IPS-18c (cell line): Measurements from ENCODE around the gene FN1.

Experiments
- H3K4me3 ChIP-seq: 2 replicates; pipeline ENCODE4 v1.7.0; 2013; ENCODE audit warnings: low read depth, mild to moderate bottlenecking, low read length, moderate library complexity; ENCODE audit not compliant: insufficient read depth
- H3K9me3 ChIP-seq: one replicate; pipeline ENCODE4 v1.6.1; 2013; ENCODE audit warnings: mild to moderate bottlenecking, low read length, moderate library complexity; ENCODE audit not compliant: control insufficient read depth, insufficient read depth

FN1 gene

GRCh38 chr2:215435870-215436704, at the start of gene FN1:
TSS of gene FN1 (minus strand) at chr2:215436068. CDS start at chr2:215435802, 266 bp downstream.
- H3K4me3 ChIP-seq, result peak within 1 kb of the TSS; percentile 80
- no peaks in the 10 kb centered on the region for H3K9me3 ChIP-seq

DNA sequence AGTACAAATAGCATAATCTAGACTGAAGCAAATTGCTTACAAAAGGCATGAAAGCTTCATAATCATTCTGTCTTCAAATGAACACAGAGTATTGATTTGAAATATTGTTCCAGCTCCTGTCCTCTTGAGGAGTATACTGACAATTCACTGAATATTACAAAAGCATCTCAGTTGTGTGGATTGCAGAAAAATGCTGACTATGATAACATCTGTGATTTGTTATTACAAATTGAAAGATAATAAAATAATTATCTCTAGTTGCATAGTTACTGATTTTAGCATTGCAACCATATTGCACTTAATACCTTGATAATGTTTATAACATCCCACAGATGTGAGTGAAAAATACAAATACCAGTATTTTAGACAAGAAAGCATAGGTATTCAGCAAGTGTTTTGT, 49.2 kb upstream of the FN1 start:
- no peaks in the 10 kb centered on the region for H3K9me3 ChIP-seq
- no peak overlapping the region for H3K4me3 ChIP-seq

DNA sequence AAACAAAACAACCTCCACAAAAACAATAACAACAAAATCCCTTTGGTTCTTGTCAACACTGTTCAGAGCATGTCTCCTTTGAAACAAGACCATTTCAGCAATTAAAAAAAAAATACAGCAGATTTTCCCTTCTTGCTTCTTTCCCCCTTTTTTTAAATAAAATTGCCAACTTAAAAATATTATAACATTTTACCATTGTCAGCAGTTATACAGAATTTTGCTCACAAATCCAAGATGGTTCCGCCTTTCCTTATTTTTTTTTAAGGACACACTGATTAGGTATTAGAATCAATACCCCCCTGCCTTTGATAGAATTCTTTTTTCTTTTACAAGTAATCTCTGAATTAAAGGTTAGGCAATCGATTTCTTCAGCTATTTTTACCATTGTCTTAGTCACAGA, 48.7 kb upstream of the FN1 start:
- H3K9me3 ChIP-seq, result no peaks in the 10 kb centered on the region
- H3K4me3 ChIP-seq, result no peak overlapping the region

GRCh38 chr2:215483431-215483830, 47.6 kb upstream of the FN1 start:
- no peaks in the 10 kb centered on the region for H3K9me3 ChIP-seq
- no peak overlapping the region for H3K4me3 ChIP-seq

DNA sequence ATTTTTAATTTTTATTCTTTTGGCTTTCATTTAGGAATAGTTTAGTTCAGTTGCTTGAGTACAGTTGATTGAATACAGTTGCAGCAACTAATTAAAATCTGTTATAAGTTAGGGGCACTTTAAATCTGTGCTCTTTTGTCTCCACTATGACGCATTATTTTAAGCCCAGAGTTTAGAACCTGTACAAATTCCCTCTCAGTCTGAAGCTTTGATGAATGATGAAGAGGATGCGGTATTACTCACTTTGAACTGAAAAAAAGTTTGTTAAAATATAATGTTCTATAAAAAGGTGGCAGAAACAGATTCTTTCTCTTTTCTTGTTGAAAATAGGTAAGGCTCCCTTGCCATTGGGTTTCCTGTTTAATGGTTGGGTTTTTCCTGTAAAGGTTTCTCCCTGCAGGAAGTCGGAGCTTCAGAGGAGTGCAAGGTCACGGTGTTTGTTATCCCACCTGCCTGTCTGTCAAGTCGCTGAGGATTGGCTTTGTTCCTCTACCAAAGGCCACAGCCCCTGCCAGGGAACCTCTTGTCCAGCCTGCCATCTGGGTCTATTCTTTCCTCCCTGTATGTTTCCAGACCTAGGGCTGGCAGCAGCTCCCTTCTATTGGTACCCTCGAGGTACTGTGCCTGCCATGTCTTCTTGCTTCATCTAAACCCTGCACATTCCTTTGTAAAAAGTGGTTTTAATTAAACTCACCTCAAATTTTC, 43.8 kb upstream of the FN1 start:
- H3K9me3 ChIP-seq, result no peaks in the 10 kb centered on the region

GRCh38 chr2:215479121-215479520, 43.3 kb upstream of the FN1 start:
- Histone ChIP-seq H3K4me3 (no peak overlapping the region), H3K9me3 (no peaks in the 10 kb centered on the region)

More for the DNA sequence above, 43.8 kb upstream of the FN1 start:
- H3K4me3 ChIP-seq, result no peak overlapping the region

DNA sequence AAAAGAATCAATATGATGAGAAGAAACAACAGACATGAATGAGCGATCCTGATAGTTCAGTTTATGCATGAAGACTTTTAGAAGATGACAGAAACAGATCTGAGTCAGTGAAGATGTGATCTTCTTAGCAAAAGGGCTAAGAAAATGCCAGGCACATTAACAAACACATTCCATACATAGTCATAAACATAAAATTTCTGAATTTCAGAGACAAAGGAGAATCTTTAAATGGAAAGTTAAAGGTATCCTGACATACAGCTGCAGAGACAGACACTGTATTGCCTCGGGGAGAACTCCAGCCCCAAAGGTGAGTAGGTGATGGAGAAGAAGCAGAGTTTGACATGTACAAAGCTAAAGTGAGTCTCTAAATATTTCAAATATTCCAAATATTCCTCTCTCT, 40.6 kb upstream of the FN1 start:
- H3K9me3 ChIP-seq, result no peaks in the 10 kb centered on the region

GRCh38 chr2:215466097-215466909, 30.4 kb upstream of the FN1 start:
- no peak overlapping the region for H3K4me3 ChIP-seq
- H3K9me3 ChIP-seq, result no peaks in the 10 kb centered on the region

More for the DNA sequence above, 40.6 kb upstream of the FN1 start:
- H3K4me3 ChIP-seq, result no peak overlapping the region

DNA sequence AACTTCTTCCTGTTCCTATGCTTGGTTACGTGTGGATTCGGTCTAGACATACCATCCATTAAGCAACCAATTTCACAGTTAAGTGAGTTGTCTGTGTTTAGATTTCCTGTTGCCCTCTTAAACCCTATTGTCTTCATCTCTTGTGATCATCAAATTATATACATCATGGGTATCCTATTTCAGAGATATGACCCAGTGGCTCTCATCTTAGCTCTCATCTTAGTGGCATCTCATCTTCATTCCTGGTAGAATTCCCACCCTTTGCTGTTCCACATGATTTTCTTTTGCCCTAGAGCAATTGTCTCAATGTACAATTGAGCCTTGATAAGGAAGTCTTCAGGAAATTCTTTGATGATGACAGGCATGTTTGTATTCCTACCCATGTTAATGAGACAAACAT, 29.4 kb upstream of the FN1 start:
- no peaks in the 10 kb centered on the region for H3K9me3 ChIP-seq
- H3K4me3 ChIP-seq, result no peak overlapping the region

- no peaks in the 10 kb centered on the region for H3K9me3 ChIP-seq
- H3K4me3 ChIP-seq, result no peak overlapping the region
Measured at GRCh38 chr2:215461836-215462532, 26.1 kb upstream of the FN1 start.

DNA sequence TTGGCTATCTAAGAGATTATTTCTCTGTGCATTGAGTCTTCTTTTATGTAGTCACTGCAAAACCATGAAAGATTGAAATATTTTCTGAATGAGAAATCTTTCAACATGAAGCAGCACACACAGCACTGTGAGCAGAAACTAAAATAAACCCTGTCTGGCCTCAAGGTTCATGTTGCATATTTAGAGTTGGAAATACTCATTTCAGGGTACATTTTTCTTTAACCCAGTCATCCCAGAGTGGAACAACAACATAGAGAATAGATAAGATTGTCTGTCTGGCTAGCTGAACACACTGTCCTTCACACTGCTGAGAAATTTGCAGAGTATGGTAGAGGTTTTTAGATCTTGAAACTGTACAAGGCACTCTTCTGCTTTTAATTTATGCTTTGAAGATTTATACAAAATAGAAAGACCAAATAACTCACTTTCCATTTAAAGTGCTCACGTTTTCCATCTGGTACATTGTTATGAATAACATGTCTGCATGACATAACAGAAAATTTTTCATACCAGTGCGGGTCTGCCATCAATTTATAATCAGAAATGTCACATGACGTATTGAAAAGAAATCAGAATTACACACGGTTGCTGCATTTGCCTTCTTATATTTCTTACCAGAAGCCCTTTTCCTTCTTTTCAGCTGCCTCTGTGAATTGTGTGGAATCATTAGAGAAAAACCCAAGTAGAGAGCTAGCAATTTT, 25.0 kb upstream of the FN1 start:
- Histone ChIP-seq H3K9me3 (no peaks in the 10 kb centered on the region), H3K4me3 (no peak overlapping the region)

DNA sequence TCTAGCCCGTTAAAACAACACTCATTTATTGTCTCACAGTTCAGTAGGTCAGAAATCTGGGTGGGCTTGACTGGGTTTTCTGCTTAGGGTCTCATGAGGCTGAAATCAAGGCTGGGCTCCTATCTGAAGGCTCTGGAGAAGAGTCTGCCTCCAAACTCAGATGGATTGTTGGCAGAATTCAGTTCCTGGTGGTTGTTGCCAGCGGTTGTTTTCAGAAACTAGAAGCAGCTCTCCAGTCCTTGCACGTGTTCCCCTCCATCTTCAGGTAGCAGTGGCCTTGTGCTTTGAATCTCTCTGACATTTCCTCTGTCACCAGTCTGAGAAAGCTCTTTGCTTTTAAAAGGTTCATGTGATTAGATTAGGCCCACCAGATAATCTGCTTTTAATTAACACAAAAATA, 20.1 kb upstream of the FN1 start:
- Histone ChIP-seq H3K4me3 (no peak overlapping the region), H3K9me3 (no peaks in the 10 kb centered on the region)

- Histone ChIP-seq H3K4me3 (no peak overlapping the region), H3K9me3 (no peaks in the 10 kb centered on the region)
Measured at GRCh38 chr2:215454519-215455246, 18.8 kb upstream of the FN1 start.

DNA sequence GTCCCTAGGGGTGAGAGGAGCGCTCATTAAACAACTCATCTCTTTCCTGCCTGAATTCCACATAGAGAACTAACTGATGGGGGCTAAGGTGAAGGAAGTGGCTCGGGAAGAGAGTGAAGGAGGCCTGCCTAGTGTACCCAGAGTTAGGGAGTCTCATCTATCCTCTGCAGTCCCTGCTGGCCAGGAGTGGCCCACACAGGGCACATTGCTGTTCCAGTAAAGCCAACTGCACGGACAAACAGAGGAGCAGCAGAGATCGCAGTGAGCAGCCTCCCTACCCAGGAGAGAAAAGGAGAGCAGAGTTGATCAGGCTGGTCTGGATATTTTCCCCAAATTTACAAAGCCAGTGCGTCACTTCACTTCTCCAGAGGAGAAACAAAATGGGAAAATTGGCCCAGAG, 16.9 kb upstream of the FN1 start:
- Histone ChIP-seq H3K9me3 (no peaks in the 10 kb centered on the region), H3K4me3 (no peak overlapping the region)

DNA sequence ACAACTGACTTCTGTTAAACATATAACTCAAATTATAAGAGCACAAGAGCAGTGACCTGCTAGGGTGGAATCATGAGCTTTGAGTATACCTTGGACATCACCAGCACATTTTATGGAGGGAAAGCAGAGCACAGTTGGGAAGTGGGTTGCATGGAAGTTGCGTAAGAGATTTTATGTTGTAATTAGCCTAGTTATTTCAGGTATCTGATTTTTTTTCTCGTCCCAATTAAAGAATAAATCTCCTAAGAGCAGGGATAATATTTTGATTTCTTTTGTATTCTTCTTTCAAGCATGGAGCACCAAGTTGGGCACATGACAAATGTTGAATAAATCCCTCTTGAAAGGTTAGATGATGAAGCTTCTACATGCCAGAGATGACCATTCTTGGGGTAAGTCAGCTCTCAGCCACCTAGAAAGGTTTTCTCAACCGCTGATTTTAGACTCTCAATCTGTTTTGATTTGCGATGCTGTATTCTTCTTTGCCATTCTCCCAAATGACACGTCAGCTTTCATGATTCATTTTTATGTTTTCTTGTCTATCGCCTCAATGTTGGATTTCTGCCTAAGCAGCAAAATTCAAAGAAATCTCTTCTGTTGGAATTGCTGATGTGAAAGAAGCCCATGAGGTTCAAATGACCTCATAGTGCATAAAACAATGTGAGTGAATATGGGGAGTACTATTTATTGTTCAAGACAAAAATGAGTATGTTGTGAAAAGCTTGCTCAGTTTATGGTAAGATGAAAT, 15.3 kb upstream of the FN1 start:
- H3K9me3 ChIP-seq, result no peaks in the 10 kb centered on the region
- H3K4me3 ChIP-seq, result no peak overlapping the region
